DOHH2 (cell line): ENCODE data around the gene MAGEC3.

Experiments used
- H3F3A ChIP-seq: fragments of 200-600 bp; sonication (generic), shearing (Covaris generic); 2 replicates; pipeline ENCODE4 v1.6.0; 2016; ENCODE audit warnings: antibody characterized with exemption, mild to moderate bottlenecking; ENCODE audit not compliant: control insufficient read depth, insufficient read depth
- H3K27ac ChIP-seq: fragments of 200-600 bp; sonication (generic); 2 replicates; pipeline ENCODE4 v1.5.1; 2014; ENCODE audit warnings: low read depth, mild to moderate bottlenecking, low read length, moderate library complexity
- H3K27me3 ChIP-seq: fragments of 200-600 bp; sonication (generic); 2 replicates; pipeline ENCODE4 v1.6.1; 2014; ENCODE audit warnings: mild to moderate bottlenecking, low read length, mixed read lengths; ENCODE audit not compliant: control insufficient read depth
- H3K36me3 ChIP-seq: fragments of 200-600 bp; sonication (generic); 2 replicates; pipeline ENCODE4 v1.6.1; 2014; ENCODE audit warnings: mild to moderate bottlenecking, low read length, moderate library complexity, mixed read lengths; ENCODE audit not compliant: control insufficient read depth
- H3K4me1 ChIP-seq: fragments of 200-600 bp; sonication (generic); 2 replicates; pipeline ENCODE4 v1.6.1; 2014; ENCODE audit warnings: mild to moderate bottlenecking, low read length, mixed read lengths; ENCODE audit not compliant: control insufficient read depth
- H3K4me2 ChIP-seq: fragments of 200-600 bp; sonication (generic); 2 replicates; pipeline ENCODE4 v1.6.0; 2014; ENCODE audit warnings: mild to moderate bottlenecking, low read length, moderate library complexity
- H3K4me3 ChIP-seq: fragments of 200-600 bp; sonication (generic); 2 replicates; pipeline ENCODE4 v1.5.1; 2014; ENCODE audit warnings: mild to moderate bottlenecking, low read length, mixed read lengths
- H3K79me2 ChIP-seq: fragments of 200-600 bp; sonication (generic); 2 replicates; pipeline ENCODE4 v1.6.1; 2014; ENCODE audit warnings: mild to moderate bottlenecking, low read length, mixed read lengths; ENCODE audit not compliant: control insufficient read depth
- H3K9me2 ChIP-seq: fragments of 200-600 bp; sonication (generic); replicated peaks from 2 replicates; pipeline ENCODE4 v1.6.1; 2014; ENCODE audit warnings: mild to moderate bottlenecking, low read length, mixed read lengths; ENCODE audit not compliant: control insufficient read depth
- H3K9me3 ChIP-seq: fragments of 200-600 bp; sonication (generic); 2 replicates; pipeline ENCODE4 v1.6.1; 2014; ENCODE audit warnings: antibody characterized with exemption, low read length, mixed read lengths; ENCODE audit not compliant: control insufficient read depth, insufficient read depth
- H4K20me1 ChIP-seq: fragments of 200-600 bp; sonication (generic); 2 replicates; pipeline ENCODE4 v1.6.0; 2014; ENCODE audit warnings: low read depth, mild to moderate bottlenecking, antibody characterized with exemption, low read length, moderate library complexity; ENCODE audit not compliant: control insufficient read depth, insufficient read depth
- CTCF ChIP-seq: fragments of 200-600 bp; sonication (generic); IDR thresholded peaks from one replicate; pipeline ENCODE4 v1.5.1; 2014; ENCODE audit warnings: antibody characterized with exemption, mild to moderate bottlenecking, low read depth, low read length; ENCODE audit not compliant: poor library complexity, severe bottlenecking
- EZH2phosphoT487 ChIP-seq: fragments of 200-600 bp; sonication (generic); IDR thresholded peaks from 2 replicates; pipeline ENCODE4 v1.6.1; 2017; ENCODE audit warnings: borderline replicate concordance, mild to moderate bottlenecking, antibody characterized with exemption, low read length, moderate library complexity, mixed read lengths

MAGEC3 gene

DNA sequence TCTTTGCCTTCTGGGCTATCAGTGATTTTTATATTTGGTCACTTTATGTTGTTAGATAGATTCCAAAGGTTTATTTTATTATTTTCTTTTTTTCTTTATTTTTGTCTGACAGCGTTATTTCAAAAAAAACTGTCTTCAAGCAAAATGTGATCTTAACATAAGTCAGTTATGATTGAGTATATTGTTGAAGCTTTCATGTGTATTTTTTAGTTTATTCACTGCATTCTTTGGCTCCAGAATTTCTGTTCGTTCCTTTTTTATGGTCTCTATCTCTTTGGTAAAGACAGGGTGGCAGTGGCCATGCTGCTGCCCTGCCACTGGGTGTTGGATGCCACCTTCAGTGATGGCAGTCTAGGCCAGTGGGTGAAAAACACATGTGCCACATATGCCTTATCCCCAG, at the start of gene MAGEC3:
MAGEC3 (plus strand) TSS at position 301 of the 400 bp plus-strand sequence; CDS start at position 301, 0 bp downstream.
- H3K27ac ChIP-seq: no peak within 1 kb of the TSS
- H3K27me3 ChIP-seq: no peaks in the 10 kb centered on the region
- no peaks in the 10 kb centered on the region for H3F3A ChIP-seq
- no peaks in the 10 kb centered on the region for H4K20me1 ChIP-seq
- H3K4me1 ChIP-seq: no peaks in the 10 kb centered on the region
- no peaks in the 10 kb centered on the region for H3K79me2 ChIP-seq
- no peaks in the 10 kb centered on the region for H3K9me2 ChIP-seq
- no peak within 1 kb of the TSS for H3K4me3 ChIP-seq
- no peaks in the 10 kb centered on the region for H3K9me3 ChIP-seq
- no peak within 1 kb of the TSS for H3K4me2 ChIP-seq
- TF ChIP-seq EZH2phosphoT487 (no peak), CTCF (no peak)
- no peaks in the 10 kb centered on the region for H3K36me3 ChIP-seq

GRCh38 chrX:141791856-141792255, 46.3 kb upstream of the MAGEC3 start:
- Histone ChIP-seq H3F3A (no peaks in the 10 kb centered on the region), H3K4me2 (no peak overlapping the region), H3K79me2 (no peaks in the 10 kb centered on the region), H3K27me3 (no peaks in the 10 kb centered on the region), H3K9me3 (no peaks in the 10 kb centered on the region), H4K20me1 (no peaks in the 10 kb centered on the region), H3K36me3 (no peaks in the 10 kb centered on the region), H3K27ac (no peak overlapping the region), H3K4me1 (no peaks in the 10 kb centered on the region), H3K9me2 (no peaks in the 10 kb centered on the region), H3K4me3 (no peak overlapping the region)
- TF ChIP-seq CTCF (no peak), EZH2phosphoT487 (no peak)

GRCh38 chrX:141811438-141811837, 26.7 kb upstream of the MAGEC3 start:
- H3K9me3 ChIP-seq: no peaks in the 10 kb centered on the region
- H3K4me1 ChIP-seq: no peaks in the 10 kb centered on the region
- H3K4me3 ChIP-seq: no peak overlapping the region
- H4K20me1 ChIP-seq: no peaks in the 10 kb centered on the region
- H3K36me3 ChIP-seq: no peaks in the 10 kb centered on the region
- H3K4me2 ChIP-seq: no peak overlapping the region
- TF ChIP-seq CTCF: no peak
- no peaks in the 10 kb centered on the region for H3K27me3 ChIP-seq
- H3F3A ChIP-seq: no peaks in the 10 kb centered on the region
- no peak overlapping the region for H3K27ac ChIP-seq
- no peaks in the 10 kb centered on the region for H3K9me2 ChIP-seq
- H3K79me2 ChIP-seq: no peaks in the 10 kb centered on the region
